ENCODE results near the gene GPR137B. TPM values are rescaled to one million over a fixed set of nuclear protein-coding genes. Genes with fewer than 3 reads are reported as not detected.

The GPR137B gene
- total RNA-seq, 1 experiment from 2014 or later: 11.4 TPM

DNA sequence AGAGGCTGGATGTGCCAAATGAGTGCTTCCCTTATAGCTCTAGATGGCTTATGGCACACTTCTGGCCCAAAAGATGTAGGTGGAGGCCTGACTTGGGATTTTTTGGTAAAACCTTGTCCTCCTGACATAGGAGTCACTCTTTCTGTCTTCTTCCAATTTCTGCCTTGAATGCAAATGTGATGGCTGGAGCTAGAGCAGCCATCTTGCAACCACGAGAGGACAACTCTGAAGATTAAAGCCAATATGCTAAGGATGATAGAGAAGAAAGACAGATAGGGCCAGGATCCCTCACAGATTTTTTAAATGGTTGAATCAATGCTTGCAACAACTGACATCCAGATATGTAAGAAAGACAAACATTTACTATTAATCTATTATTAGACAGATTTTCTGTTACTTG is 8.5 kb upstream of the GPR137B start:
- no peak for ATAC-seq
- TF ChIP-seq TCF7L2 (IDR thresholded peaks at IDR 0.05; ENCODE audit: borderline replicate concordance, extremely low read depth, insufficient read depth, insufficient read length) (no peak), SRF (IDR thresholded peaks at IDR 0.05; ENCODE audit: low read depth) (no peak), POLR2A (IDR thresholded peaks at IDR 0.05; ENCODE audit: borderline replicate concordance, extremely low read depth, insufficient read depth, insufficient read length) (no peak), ZNF274 (IDR thresholded peaks at IDR 0.05; ENCODE audit: low read depth, low read length) (no peak), EGR1 (IDR thresholded peaks at IDR 0.05; ENCODE audit: low read depth) (no peak), YY1 (IDR thresholded peaks at IDR 0.05; ENCODE audit: extremely low read depth, insufficient replicate concordance, low read depth, low read length) (no peak), JUND (IDR thresholded peaks at IDR 0.05) (no peak), RAD21 (IDR thresholded peaks at IDR 0.05; ENCODE audit: low read depth) (no peak), EZH2 (IDR thresholded peaks at IDR 0.05) (no peak), CEBPB (IDR thresholded peaks at IDR 0.05; ENCODE audit: low read depth) (no peak), CBX3 (IDR thresholded peaks at IDR 0.05; ENCODE audit: low read depth) (no peak), ELF1 (IDR thresholded peaks at IDR 0.05; ENCODE audit: borderline replicate concordance, low read depth) (no peak), ZFX (IDR thresholded peaks at IDR 0.05) (no peak), EZH2phosphoT487 (IDR thresholded peaks at IDR 0.05; ENCODE audit: borderline replicate concordance) (no peak), SP1 (IDR thresholded peaks at IDR 0.05; ENCODE audit: low read depth) (no peak)
- TF ChIP-seq, protein P1, sequence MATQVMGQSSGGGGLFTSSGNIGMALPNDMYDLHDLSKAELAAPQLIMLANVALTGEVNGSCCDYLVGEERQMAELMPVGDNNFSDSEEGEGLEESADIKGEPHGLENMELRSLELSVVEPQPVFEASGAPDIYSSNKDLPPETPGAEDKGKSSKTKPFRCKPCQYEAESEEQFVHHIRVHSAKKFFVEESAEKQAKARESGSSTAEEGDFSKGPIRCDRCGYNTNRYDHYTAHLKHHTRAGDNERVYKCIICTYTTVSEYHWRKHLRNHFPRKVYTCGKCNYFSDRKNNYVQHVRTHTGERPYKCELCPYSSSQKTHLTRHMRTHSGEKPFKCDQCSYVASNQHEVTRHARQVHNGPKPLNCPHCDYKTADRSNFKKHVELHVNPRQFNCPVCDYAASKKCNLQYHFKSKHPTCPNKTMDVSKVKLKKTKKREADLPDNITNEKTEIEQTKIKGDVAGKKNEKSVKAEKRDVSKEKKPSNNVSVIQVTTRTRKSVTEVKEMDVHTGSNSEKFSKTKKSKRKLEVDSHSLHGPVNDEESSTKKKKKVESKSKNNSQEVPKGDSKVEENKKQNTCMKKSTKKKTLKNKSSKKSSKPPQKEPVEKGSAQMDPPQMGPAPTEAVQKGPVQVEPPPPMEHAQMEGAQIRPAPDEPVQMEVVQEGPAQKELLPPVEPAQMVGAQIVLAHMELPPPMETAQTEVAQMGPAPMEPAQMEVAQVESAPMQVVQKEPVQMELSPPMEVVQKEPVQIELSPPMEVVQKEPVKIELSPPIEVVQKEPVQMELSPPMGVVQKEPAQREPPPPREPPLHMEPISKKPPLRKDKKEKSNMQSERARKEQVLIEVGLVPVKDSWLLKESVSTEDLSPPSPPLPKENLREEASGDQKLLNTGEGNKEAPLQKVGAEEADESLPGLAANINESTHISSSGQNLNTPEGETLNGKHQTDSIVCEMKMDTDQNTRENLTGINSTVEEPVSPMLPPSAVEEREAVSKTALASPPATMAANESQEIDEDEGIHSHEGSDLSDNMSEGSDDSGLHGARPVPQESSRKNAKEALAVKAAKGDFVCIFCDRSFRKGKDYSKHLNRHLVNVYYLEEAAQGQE (IDR thresholded peaks at IDR 0.05; ENCODE audit: low read depth): no peak
- TF ChIP-seq, protein P2, sequence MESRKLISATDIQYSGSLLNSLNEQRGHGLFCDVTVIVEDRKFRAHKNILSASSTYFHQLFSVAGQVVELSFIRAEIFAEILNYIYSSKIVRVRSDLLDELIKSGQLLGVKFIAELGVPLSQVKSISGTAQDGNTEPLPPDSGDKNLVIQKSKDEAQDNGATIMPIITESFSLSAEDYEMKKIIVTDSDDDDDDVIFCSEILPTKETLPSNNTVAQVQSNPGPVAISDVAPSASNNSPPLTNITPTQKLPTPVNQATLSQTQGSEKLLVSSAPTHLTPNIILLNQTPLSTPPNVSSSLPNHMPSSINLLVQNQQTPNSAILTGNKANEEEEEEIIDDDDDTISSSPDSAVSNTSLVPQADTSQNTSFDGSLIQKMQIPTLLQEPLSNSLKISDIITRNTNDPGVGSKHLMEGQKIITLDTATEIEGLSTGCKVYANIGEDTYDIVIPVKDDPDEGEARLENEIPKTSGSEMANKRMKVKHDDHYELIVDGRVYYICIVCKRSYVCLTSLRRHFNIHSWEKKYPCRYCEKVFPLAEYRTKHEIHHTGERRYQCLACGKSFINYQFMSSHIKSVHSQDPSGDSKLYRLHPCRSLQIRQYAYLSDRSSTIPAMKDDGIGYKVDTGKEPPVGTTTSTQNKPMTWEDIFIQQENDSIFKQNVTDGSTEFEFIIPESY (IDR thresholded peaks at IDR 0.05; ENCODE audit: extremely low read depth, insufficient replicate concordance, low read length): no peak
- TF ChIP-seq, protein P3, sequence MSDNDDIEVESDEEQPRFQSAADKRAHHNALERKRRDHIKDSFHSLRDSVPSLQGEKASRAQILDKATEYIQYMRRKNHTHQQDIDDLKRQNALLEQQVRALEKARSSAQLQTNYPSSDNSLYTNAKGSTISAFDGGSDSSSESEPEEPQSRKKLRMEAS (IDR thresholded peaks at IDR 0.05): no peak
- TF ChIP-seq, protein P4, sequence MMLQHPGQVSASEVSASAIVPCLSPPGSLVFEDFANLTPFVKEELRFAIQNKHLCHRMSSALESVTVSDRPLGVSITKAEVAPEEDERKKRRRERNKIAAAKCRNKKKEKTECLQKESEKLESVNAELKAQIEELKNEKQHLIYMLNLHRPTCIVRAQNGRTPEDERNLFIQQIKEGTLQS (IDR thresholded peaks at IDR 0.05): no peak
- Histone ChIP-seq H4K20me1 (ENCODE audit: insufficient read depth) (no peaks in the 10 kb centered on the region), H3K27ac (ENCODE audit: low read depth, low read length) (no peak overlapping the region), H2AFZ (ENCODE audit: low read depth, low read length, poor library complexity, severe bottlenecking) (no peak overlapping the region), H3K4me3 (replicated peaks in 1 of 2; ENCODE audit: low read depth in 1 of 2, low read length in 2 of 2) (no peak overlapping the region), H3K4me1 (ENCODE audit: control insufficient read depth in 1 of 2, insufficient read depth in 2 of 2, low read length in 2 of 2) (no peaks in the 10 kb centered on the region), H3K36me3 (ENCODE audit: control insufficient read depth in 1 of 2, insufficient read depth in 2 of 2, low read length in 2 of 2) (no peaks in the 10 kb centered on the region), H3K9me3 (ENCODE audit: control insufficient read depth in 1 of 2, insufficient read depth in 1 of 2, low read depth in 1 of 2, low read length in 2 of 2) (no peaks in the 10 kb centered on the region), H3K79me2 (ENCODE audit: insufficient read depth, low read length) (no peaks in the 10 kb centered on the region), H3K4me2 (ENCODE audit: low read length) (no peak overlapping the region), H3K9me2 (ENCODE audit: insufficient read depth) (0 out of 2 replicates have a peak, but pooled peaks cover 3% of the 10 kb centered on the region), H3K9ac (ENCODE audit: low read length) (no peak overlapping the region), H3K27me3 (ENCODE audit: insufficient read depth, low read length) (no peaks in the 10 kb centered on the region; the same call in 1 of the 2 replicates)
- POLR2A ChIA-PET: no interaction called here
- BruUV-seq (replicated peaks): no TSS peak
- CTCF ChIA-PET: no interaction called here
- intact Hi-C loops (cut with micrococcal nuclease): no loop called here
- DNase-seq (ENCODE audit: low read depth, low spot score): no peak
- RAD21 ChIA-PET (ENCODE audit: low non-redundant PET in 1 of 2, low total read pairs in 2 of 2, uncharacterized antibody in 2 of 2, unreplicated experiment in 2 of 2): no interaction called here

Measured in HCT116 (cell line).